Adrenal gland (tissue), 5 donors: ENCODE data around the gene KIF26A.

Experiments
- CTCF ChIP-seq, 6 experiments: fragments of 450-650 bp in 4 of 6; fragments of 200-600 bp in 2 of 6; sonication (generic) in 1 of 6; IDR thresholded peaks; 1 replicate in 5 of 6; 2 replicates in 1 of 6; pipeline versions ENCODE4 v1.5.1 to v1.8.0; 2016 to 2021; ENCODE audit warnings: antibody characterized with exemption in 6 of 6, mild to moderate bottlenecking in 2 of 6, moderate library complexity in 1 of 6
- POLR2A ChIP-seq, 2 donors: fragments of 450-650 bp; IDR thresholded peaks; one replicate each; pipeline ENCODE4 v1.6.1; 2017; ENCODE audit warnings: antibody characterized with exemption in 2 of 2, mild to moderate bottlenecking in 2 of 2, moderate library complexity in 1 of 2
- donor health status: DM: no; HTN: no; CAD: no.

GRCh38 chr14:104107101-104107581 lies 31.2 kb upstream of the KIF26A start:
- no peak for TF ChIP-seq CTCF (IDR thresholded peaks at IDR 0.05)
- TF ChIP-seq POLR2A (IDR thresholded peaks at IDR 0.05): no peak
